Dendritic cell treated with granulocyte-macrophage colony-stimulating factor and Interleukin-4, amounts not matched to agents 40 ng/mL and 50 ng/mL, for 4 days (primary cell): Measurements from ENCODE around the gene NUDCD2.
"Not testable (repeated sequence)": the region's sequence is repeated elsewhere in the genome, so short reads cannot be mapped to it uniquely, and the experiment has no call there.

Experiments
- H3K27ac Mint-ChIP-seq: one replicate; pipeline ENCODE4 v1.8.0; 2022; ENCODE audit warnings: mild to moderate bottlenecking, mixed read lengths
- H3K27me3 Mint-ChIP-seq: one replicate; pipeline ENCODE4 v1.8.0; 2022; ENCODE audit warnings: mild to moderate bottlenecking, mixed read lengths
- H3K36me3 Mint-ChIP-seq: one replicate; pipeline ENCODE4 v1.8.0; 2022; ENCODE audit warnings: low read depth, mixed read lengths
- H3K4me1 Mint-ChIP-seq: one replicate; pipeline ENCODE4 v1.8.0; 2022; ENCODE audit warnings: low read depth, mixed read lengths
- H3K4me3 Mint-ChIP-seq: one replicate; pipeline ENCODE4 v1.8.0; 2022; ENCODE audit warnings: mild to moderate bottlenecking, moderate library complexity, mixed read lengths
- H3K9me3 Mint-ChIP-seq: one replicate; pipeline ENCODE4 v1.8.0; 2022; ENCODE audit warnings: mixed read lengths
- intact Hi-C: fragments of 100-400 bp; cut with micrococcal nuclease; formaldehyde crosslinking; loops from one replicate; pipeline ENCODE4 v1.15.0; 2022

NUDCD2 gene

DNA sequence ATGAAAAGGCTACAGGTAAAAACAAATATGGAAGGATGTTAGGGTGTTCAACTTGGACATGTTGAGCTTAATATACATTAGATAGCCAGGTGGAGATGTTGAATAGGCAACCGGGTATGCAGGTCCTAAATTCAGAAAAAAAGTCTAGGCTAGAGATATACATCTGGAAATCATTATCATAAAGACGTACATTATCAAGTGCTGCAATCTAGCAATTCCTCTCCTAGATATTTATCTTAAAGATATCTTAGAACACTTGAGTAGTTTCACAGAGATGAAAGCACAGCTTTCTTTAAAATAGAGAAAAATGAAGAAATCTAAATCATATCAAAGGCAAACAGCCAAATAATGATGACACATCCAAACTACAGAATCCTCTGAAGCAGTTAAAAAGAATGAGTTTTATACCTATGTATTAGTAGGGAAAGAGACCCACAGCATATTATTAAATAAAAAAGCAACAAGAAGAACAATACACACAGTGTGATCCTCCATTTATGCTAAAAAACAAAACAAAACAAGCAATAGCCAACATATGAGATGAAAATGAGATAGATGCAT is 3.8 kb downstream of the NUDCD2 start:
- H3K9me3 Mint-ChIP-seq = no peaks in the 10 kb centered on the region
- no peak overlapping the region for H3K27ac Mint-ChIP-seq
- peaks cover 22% of the 10 kb centered on the region for H3K4me1 Mint-ChIP-seq
- peaks cover 46% of the 10 kb centered on the region for H3K36me3 Mint-ChIP-seq
- no peak overlapping the region for H3K4me3 Mint-ChIP-seq
- intact Hi-C loops = no loop called here
- no peaks in the 10 kb centered on the region for H3K27me3 Mint-ChIP-seq

DNA sequence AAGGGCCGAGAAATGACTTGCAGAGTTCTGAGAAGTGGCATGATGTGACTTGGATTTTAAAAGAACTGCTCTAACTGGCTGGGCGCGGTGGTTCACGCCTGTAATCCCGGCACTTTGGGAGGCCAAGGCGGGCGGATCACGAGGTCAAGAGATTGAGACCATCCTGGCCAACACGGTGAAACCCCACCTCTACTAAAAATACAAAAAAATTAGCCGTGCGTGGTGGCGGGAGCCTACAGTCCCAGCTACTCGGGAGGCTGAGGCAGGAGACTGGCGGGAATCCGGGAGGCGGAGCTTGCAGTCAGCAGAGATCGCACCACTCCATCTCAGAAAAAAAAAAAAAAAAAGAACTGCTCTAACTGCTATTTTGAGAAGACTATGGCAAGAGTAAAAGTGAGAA is 4.5 kb downstream of the NUDCD2 start:
- intact Hi-C loops, H3K4me3 Mint-ChIP-seq, H3K27ac Mint-ChIP-seq, H3K27me3 Mint-ChIP-seq, H3K9me3 Mint-ChIP-seq: not testable (repeated sequence)
- Mint-ChIP-seq H3K36me3 (peaks cover 53% of the 10 kb centered on the region), H3K4me1 (peaks cover 22% of the 10 kb centered on the region)

GRCh38 chr5:163453705-163454104 is 6.2 kb downstream of the NUDCD2 start:
- Mint-ChIP-seq H3K27me3 (no peaks in the 10 kb centered on the region), H3K4me1 (peaks cover 13% of the 10 kb centered on the region), H3K27ac (no peak overlapping the region), H3K36me3 (peaks cover 61% of the 10 kb centered on the region), H3K4me3 (no peak overlapping the region), H3K9me3 (no peaks in the 10 kb centered on the region)
- intact Hi-C loops = no loop called here

GRCh38 chr5:163451489-163451888 is 8.4 kb downstream of the NUDCD2 start:
- Mint-ChIP-seq H3K27ac (no peak overlapping the region), H3K36me3 (peaks cover 75% of the 10 kb centered on the region), H3K4me3 (no peak overlapping the region), H3K4me1 (peaks cover 8% of the 10 kb centered on the region), H3K9me3 (no peaks in the 10 kb centered on the region), H3K27me3 (no peaks in the 10 kb centered on the region)
- intact Hi-C loops = no loop called here

- Mint-ChIP-seq H3K27me3 (no peaks in the 10 kb centered on the region), H3K4me1 (no peaks in the 10 kb centered on the region), H3K27ac (no peak overlapping the region), H3K4me3 (no peak overlapping the region), H3K9me3 (no peaks in the 10 kb centered on the region), H3K36me3 (peaks cover 78% of the 10 kb centered on the region)
- intact Hi-C loops = no loop called here
Observed at GRCh38 chr5:163448491-163448890, 11.4 kb downstream of the NUDCD2 start.

- H3K27ac Mint-ChIP-seq = no peak overlapping the region
- intact Hi-C loops = no loop called here
Observed at GRCh38 chr5:163447875-163448274, 12.0 kb downstream of the NUDCD2 start.

GRCh38 chr5:163447191-163447590 is 12.7 kb downstream of the NUDCD2 start:
- H3K27ac Mint-ChIP-seq = peak overlapping the region; percentile 35
- intact Hi-C loops = no loop called here

More at GRCh38 chr5:163447875-163448274, 12.0 kb downstream of the NUDCD2 start:
- Mint-ChIP-seq H3K9me3 (no peaks in the 10 kb centered on the region), H3K36me3 (peaks cover 80% of the 10 kb centered on the region), H3K4me1 (no peaks in the 10 kb centered on the region), H3K4me3 (no peak overlapping the region), H3K27me3 (no peaks in the 10 kb centered on the region)

GRCh38 chr5:163445345-163445744 is 14.6 kb downstream of the NUDCD2 start:
- intact Hi-C loops = no loop called here
- H3K9me3 Mint-ChIP-seq = no peaks in the 10 kb centered on the region
- no peak overlapping the region for H3K4me3 Mint-ChIP-seq
- no peaks in the 10 kb centered on the region for H3K27me3 Mint-ChIP-seq
- peaks cover 1% of the 10 kb centered on the region for H3K4me1 Mint-ChIP-seq
- H3K36me3 Mint-ChIP-seq = peaks cover 83% of the 10 kb centered on the region
- H3K27ac Mint-ChIP-seq = no peak overlapping the region

More at GRCh38 chr5:163447191-163447590, 12.7 kb downstream of the NUDCD2 start:
- Mint-ChIP-seq H3K4me3 (no peak overlapping the region), H3K4me1 (no peaks in the 10 kb centered on the region), H3K9me3 (no peaks in the 10 kb centered on the region), H3K27me3 (no peaks in the 10 kb centered on the region), H3K36me3 (peaks cover 87% of the 10 kb centered on the region)

DNA sequence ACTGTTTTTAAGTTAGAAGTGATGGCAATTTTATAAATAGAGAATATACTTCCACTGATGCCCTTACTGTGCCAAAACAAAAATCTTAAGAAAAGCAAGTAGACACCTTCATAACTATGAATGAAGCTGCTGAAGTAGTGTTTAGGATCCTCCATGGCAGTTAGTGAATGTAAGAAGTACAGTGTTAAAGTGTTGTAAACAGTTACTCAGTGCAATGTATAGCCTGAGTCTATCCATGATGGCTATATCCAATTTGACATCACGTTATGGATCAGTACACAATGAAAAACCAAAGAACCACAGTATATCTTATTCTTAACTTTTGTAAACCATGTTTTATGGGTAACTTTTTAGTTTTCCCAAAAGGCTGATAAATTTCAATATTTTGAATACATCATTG is 15.4 kb downstream of the NUDCD2 start:
- no peak overlapping the region for H3K27ac Mint-ChIP-seq
- no peak overlapping the region for H3K4me3 Mint-ChIP-seq
- H3K27me3 Mint-ChIP-seq = no peaks in the 10 kb centered on the region
- no peaks in the 10 kb centered on the region for H3K9me3 Mint-ChIP-seq
- intact Hi-C loops = no loop called here
- H3K4me1 Mint-ChIP-seq = peaks cover 9% of the 10 kb centered on the region
- peaks cover 75% of the 10 kb centered on the region for H3K36me3 Mint-ChIP-seq

DNA sequence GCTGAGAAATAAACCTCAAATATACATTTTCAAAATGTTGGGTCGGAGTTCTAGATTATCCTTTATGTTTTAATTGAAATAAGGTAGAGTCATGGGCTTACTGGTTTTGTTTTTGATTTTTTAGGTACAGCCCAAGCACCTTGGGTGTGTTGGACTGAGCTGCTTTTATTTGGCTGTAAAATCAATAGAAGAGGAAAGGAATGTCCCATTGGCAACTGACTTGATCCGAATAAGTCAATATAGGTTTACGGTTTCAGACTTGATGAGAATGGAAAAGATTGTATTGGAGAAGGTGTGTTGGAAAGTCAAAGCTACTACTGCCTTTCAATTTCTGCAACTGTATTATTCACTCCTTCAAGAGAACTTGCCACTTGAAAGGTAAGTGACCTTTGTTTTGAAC is 18.9 kb downstream of the NUDCD2 start:
- Mint-ChIP-seq H3K4me3 (no peak overlapping the region), H3K4me1 (peaks cover 32% of the 10 kb centered on the region), H3K36me3 (peaks cover 39% of the 10 kb centered on the region), H3K27ac (no peak overlapping the region), H3K27me3 (no peaks in the 10 kb centered on the region), H3K9me3 (no peaks in the 10 kb centered on the region)
- intact Hi-C loops = no loop called here

DNA sequence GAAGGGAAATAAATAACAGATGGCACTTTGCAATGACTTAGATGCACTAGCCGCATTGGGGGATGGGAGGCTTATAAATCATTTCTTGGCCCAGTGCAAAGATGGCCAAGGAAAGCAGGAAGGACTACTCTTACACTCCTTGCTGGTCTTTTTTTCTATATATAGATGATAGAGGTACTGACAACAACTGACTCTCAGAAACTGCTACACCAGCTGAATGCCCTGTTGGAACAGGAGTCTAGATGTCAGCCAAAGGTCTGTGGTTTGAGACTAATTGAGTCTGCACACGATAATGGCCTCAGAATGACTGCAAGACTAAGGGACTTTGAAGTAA is 20.8 kb downstream of the NUDCD2 start:
- intact Hi-C loops = no loop called here
- Mint-ChIP-seq H3K27ac (no peak overlapping the region), H3K36me3 (peaks cover 24% of the 10 kb centered on the region), H3K27me3 (no peaks in the 10 kb centered on the region), H3K4me1 (peaks cover 32% of the 10 kb centered on the region), H3K4me3 (peak overlapping the region; percentile 86), H3K9me3 (no peaks in the 10 kb centered on the region)

DNA sequence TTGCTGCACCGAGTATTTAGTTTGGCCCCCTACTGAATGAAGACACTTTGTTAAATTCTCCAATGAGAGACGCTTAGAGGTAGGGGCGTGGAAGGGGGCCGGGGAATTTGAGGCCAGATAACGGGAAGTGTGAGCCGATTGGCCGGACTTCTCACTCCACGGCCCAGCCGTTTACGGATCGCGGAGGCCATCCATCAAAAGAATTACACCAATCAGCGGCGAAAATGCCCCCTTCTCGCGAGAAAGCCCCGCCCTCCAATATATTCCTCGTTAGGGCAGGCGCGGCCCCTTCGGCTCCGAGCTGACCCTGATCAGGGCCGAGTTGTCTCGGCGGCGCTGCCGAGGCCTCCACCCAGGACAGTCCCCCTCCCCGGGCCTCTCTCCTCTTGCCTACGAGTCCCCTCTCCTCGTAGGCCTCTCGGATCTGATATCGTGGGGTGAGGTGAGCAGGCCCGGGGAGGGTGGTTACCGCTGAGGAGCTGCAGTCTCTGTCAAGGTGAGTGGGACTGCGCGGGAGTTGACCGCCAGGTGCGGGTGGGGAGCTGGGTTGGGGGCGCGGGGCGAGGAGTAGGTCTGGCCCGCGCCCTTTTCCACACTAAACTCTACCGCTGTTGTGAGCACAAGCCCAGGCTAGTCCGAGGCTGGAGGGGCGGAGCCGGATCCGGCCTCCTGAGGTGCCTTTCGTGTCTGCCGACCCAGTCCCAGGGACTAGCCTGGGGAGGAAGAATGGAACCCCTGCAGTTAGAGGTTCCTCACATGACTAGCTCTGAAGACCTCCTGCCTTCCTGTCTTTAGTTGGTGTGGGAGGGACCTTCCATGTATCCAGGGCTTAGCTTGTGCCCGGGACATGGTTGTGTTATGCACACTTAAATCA is 22.4 kb downstream of the NUDCD2 start, which contains the start of gene CCNG1:
Gene CCNG1 (plus strand): TSS at position 287 of the 874 bp plus-strand sequence. CDS start 1,662 bp downstream, outside the sequence.
- Mint-ChIP-seq H3K9me3 (no peaks in the 10 kb centered on the region), H3K27ac (peak within 1 kb of the TSS; percentile 91), H3K4me3 (peak within 1 kb of the TSS; percentile 86), H3K27me3 (no peaks in the 10 kb centered on the region), H3K4me1 (peaks cover 32% of the 10 kb centered on the region), H3K36me3 (peaks cover 14% of the 10 kb centered on the region)
- intact Hi-C loops = loop anchor here (1.0 kb wide), 2 partner anchors 23 to 67 kb away; partner anchors contain the start of genes HMMR and NUDCD2

- intact Hi-C loops = loop anchor here (1.0 kb wide), 2 partner anchors 23 to 67 kb away; partner anchors contain the start of genes HMMR and NUDCD2
- Mint-ChIP-seq H3K27ac (peak overlapping the region; percentile 91), H3K27me3 (no peaks in the 10 kb centered on the region), H3K4me1 (peaks cover 32% of the 10 kb centered on the region), H3K36me3 (peaks cover 8% of the 10 kb centered on the region), H3K4me3 (peak overlapping the region; percentile 86), H3K9me3 (no peaks in the 10 kb centered on the region)
Observed at GRCh38 chr5:163437011-163437308, 22.9 kb downstream of the NUDCD2 start.

DNA sequence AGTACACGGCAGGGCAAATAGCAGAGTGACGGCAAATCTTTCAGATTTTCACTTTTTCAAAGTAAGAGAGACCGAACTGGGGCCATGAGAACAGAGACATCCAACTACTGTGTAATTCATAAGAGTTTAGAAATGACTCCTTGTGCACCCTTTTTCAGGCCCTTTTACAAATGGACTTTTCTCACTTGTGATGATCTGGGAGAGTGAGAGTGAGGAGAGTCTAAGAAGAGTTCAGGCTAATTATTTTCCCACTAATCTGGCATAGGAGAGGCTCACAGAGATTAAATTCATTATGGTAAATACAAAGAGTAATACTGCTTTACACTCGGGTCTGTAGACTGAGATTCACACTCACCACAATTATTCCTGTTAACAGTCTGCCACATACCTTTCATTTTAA is 23.4 kb downstream of the NUDCD2 start:
- H3K27ac Mint-ChIP-seq = peak overlapping the region; percentile 91
- no peaks in the 10 kb centered on the region for H3K9me3 Mint-ChIP-seq
- peaks cover 7% of the 10 kb centered on the region for H3K36me3 Mint-ChIP-seq
- H3K4me3 Mint-ChIP-seq = peak overlapping the region; percentile 86
- intact Hi-C loops = no loop called here
- peaks cover 32% of the 10 kb centered on the region for H3K4me1 Mint-ChIP-seq
- H3K27me3 Mint-ChIP-seq = no peaks in the 10 kb centered on the region
